ENCODE measurements around the gene PARD3B.
A peak's percentile ranks its signal among the peaks of the same experiment; 100 is the strongest.

Gene PARD3B

GRCh38 chr2:204544961-204545860, at the start of gene PARD3B:
Gene PARD3B, plus strand, starts transcription at chr2:204545475. Its CDS starts 525 bp downstream, at chr2:204546000.
- H3K27ac ChIP-seq: peak within 1 kb of the TSS; percentile 40
- POLR2A ChIA-PET (ENCODE audit: low non-redundant PET): no interaction called here
- DNase-seq (ENCODE audit: low spot score): peak; percentile 33
- CTCF ChIA-PET: interaction anchor here (0.7 to 1.1 kb wide), 2 partner anchors 11 to 506 kb away, joined by 3 to 4 read pairs; no protein-coding TSS in a partner anchor
- TF ChIP-seq CTCF (conservative IDR thresholded peaks at IDR 0.05; ENCODE audit: low read depth): no peak

GRCh38 chr2:204496779-204497178, 48.5 kb upstream of the PARD3B start:
- ChIA-PET CTCF (no interaction called here), POLR2A (ENCODE audit: low non-redundant PET) (no interaction called here)
- no peak overlapping the region for H3K27ac ChIP-seq
- TF ChIP-seq CTCF (conservative IDR thresholded peaks at IDR 0.05; ENCODE audit: low read depth): no peak
- DNase-seq (ENCODE audit: low spot score): no peak

GRCh38 chr2:204497855-204498254, 47.4 kb upstream of the PARD3B start:
- no peak for TF ChIP-seq CTCF (conservative IDR thresholded peaks at IDR 0.05; ENCODE audit: low read depth)
- ChIA-PET POLR2A (ENCODE audit: low non-redundant PET) (no interaction called here), CTCF (no interaction called here)
- no peak overlapping the region for H3K27ac ChIP-seq
- DNase-seq (ENCODE audit: low spot score): no peak

- POLR2A ChIA-PET (ENCODE audit: low non-redundant PET): no interaction called here
- DNase-seq (ENCODE audit: low spot score): no peak
- CTCF ChIA-PET: interaction anchor here (0.6 kb wide), 1 partner anchor 194 kb away, joined by 4 read pairs; no protein-coding TSS in a partner anchor
- H3K27ac ChIP-seq: no peak overlapping the region
- no peak for TF ChIP-seq CTCF (conservative IDR thresholded peaks at IDR 0.05; ENCODE audit: low read depth)
Observed at GRCh38 chr2:204498291-204498690, 47.0 kb upstream of the PARD3B start.

- H3K27ac ChIP-seq: no peak overlapping the region
- no peak for DNase-seq (ENCODE audit: low spot score)
- ChIA-PET CTCF (no interaction called here), POLR2A (ENCODE audit: low non-redundant PET) (no interaction called here)
- no peak for TF ChIP-seq CTCF (conservative IDR thresholded peaks at IDR 0.05; ENCODE audit: low read depth)
Observed at GRCh38 chr2:204503869-204504268, 41.4 kb upstream of the PARD3B start.

- ChIA-PET POLR2A (ENCODE audit: low non-redundant PET) (no interaction called here), CTCF (no interaction called here)
- no peak for TF ChIP-seq CTCF (conservative IDR thresholded peaks at IDR 0.05; ENCODE audit: low read depth)
- no peak for DNase-seq (ENCODE audit: low spot score)
- H3K27ac ChIP-seq: no peak overlapping the region
Observed at GRCh38 chr2:204504594-204504993, 40.7 kb upstream of the PARD3B start.

All from RWPE1 (cell line).